ENCODE data around the gene OR2A14.
"Not testable (repeated sequence)": the region's sequence is repeated elsewhere in the genome, so short reads cannot be mapped to it uniquely, and the experiment has no call there.

The OR2A14 gene

GRCh38 chr7:144122876-144123275 is at the start of gene OR2A14:
Gene OR2A14 (plus strand): TSS chr7:144123176. CDS start chr7:144129113, 5,937 bp downstream.
- no peak for FAIRE-seq

GRCh38 chr7:144074374-144074773 is 48.6 kb upstream of the OR2A14 start:
- FAIRE-seq = no peak

DNA sequence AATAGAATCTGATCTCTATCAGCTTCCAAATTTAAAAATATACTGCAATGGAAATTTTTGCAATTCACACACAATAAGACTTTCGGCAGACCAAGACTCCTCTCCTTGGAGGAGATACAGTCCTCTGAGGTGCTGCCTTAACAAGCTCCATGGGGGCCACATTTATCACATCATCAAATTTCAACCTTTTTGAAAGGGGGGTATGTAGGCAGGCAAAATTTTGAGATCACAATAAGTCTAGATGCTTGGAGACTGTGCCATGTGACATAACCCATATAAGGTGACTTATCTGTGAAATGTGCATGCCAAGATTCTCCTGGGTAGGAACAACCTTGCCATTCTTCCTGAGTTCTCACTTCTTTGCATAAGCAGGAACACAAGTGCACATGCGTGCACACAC is 37.0 kb upstream of the OR2A14 start, which contains the start of gene OR2A12:
Gene OR2A12 (plus strand): TSS at position 301 of the 400 bp plus-strand sequence. CDS start 8,830 bp downstream, outside the sequence.
- no peak for FAIRE-seq

- FAIRE-seq = no peak
Measured at GRCh38 chr7:144086730-144087129, 36.2 kb upstream of the OR2A14 start.

DNA sequence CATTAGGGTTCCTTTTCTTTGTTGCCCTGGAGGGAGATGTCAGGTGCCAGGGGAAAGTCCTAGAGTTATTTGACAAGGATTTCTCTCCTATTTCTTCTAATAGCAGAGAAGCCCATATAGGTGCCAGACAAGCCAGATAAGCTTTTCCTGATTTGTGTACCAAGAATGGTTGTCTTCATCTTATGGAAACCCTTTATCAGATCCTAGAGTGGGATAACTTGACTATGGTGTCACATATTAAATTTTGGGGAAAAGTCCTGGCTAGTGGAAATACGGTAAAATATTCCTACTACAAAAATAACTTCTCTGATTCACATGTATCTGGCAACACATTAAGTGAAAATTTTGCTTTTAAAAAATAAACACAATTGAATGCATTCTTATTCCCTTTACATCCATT is 35.7 kb upstream of the OR2A14 start:
- FAIRE-seq = no peak

DNA sequence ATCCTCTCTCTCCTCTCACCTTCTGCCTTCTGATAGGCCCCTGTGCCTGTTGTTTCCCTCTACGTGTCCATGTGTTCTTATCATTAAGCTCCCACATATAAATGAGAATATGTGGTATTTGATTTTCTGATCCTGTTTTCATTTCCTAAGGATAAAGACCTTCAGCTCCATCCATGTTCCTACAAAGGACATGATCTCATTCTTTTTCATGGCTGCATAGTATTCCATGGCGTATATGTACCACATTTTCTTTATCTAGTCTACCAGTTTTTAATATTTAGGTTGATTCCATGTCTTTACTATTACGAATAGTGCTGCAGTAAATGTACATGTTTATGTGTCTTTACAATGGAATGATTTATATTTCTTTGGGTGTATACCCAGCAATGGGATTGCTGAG is 32.3 kb upstream of the OR2A14 start:
- no peak for FAIRE-seq

GRCh38 chr7:144098776-144099175 is 24.2 kb upstream of the OR2A14 start:
- no peak for FAIRE-seq

DNA sequence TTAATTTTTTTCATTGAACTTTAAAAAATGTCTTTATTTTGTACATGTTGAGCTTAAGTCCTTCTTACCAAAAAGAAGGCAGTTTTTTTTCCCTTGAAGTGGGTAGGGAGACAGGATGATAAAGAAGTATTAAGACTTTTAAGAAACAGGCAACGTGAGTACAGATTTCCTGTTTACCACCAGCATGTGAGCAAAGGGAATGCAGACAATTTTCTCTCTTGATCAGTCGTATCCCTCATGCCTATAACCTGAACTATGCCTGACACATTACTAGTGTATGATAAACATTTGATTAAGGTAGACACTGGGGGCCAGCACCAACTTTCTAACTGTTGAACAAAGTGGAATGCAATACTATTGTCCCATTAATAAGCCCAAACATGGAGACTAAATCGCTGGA is 22.4 kb upstream of the OR2A14 start:
- FAIRE-seq = no peak

GRCh38 chr7:144102041-144102440 is 20.9 kb upstream of the OR2A14 start:
- no peak for FAIRE-seq

- FAIRE-seq = no peak
Measured at GRCh38 chr7:144105211-144105610, 17.8 kb upstream of the OR2A14 start.

GRCh38 chr7:144109283-144109682 is 13.7 kb upstream of the OR2A14 start, which contains the start of gene OR2A2:
Gene OR2A2 (plus strand): TSS chr7:144109583. CDS start chr7:144109583, 0 bp downstream.
- FAIRE-seq = no peak

DNA sequence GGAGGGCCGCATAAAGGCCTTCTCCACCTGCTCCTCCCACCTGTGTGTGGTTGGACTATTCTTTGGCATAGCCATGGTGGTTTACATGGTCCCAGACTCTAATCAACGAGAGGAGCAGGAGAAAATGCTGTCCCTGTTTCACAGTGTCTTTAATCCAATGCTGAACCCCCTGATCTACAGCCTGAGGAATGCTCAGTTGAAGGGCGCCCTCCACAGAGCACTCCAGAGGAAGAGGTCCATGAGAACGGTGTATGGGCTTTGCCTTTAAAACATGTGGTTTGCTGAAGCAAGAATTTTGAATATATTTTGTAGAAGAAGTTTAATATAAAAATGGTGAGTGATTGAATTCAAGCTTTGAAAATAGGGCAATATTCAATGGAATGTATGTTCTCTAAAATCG is 12.7 kb upstream of the OR2A14 start:
- no peak for FAIRE-seq

- FAIRE-seq = no peak
Measured at GRCh38 chr7:144113651-144114050, 9.3 kb upstream of the OR2A14 start.

GRCh38 chr7:144118341-144118740 is 4.6 kb upstream of the OR2A14 start:
- FAIRE-seq = no peak

- FAIRE-seq = peak; percentile 63
Measured at GRCh38 chr7:144127714-144128334, 4.8 kb downstream of the OR2A14 start.

DNA sequence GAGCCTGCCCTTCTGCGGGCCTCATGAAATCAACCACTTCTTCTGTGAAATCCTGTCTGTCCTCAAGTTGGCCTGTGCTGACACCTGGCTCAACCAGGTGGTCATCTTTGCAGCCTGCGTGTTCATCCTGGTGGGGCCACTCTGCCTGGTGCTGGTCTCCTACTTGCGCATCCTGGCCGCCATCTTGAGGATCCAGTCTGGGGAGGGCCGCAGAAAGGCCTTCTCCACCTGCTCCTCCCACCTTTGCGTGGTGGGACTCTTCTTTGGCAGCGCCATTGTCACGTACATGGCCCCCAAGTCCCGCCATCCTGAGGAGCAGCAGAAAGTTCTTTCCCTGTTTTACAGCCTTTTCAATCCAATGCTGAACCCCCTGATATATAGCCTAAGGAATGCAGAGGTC is 6.6 kb downstream of the OR2A14 start:
- FAIRE-seq = not testable (repeated sequence)

DNA sequence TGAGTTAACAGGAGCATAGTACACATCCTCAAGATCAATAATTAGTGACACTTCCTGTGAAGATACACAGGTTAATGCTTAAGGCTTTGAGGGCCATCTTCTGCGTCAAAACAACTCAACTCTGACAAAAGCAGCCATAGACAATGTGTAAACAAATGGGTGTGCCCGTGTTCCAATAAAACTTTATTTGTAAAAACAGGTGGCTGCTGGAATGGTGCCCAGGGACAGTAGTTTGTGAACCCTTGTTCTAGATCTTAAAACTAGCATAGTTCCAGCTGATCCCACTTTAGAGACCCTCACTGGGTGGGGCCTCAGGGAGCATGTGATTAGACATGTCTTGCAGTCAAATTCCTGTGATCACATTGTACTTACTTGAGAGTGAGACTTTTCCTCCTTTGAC is 7.8 kb downstream of the OR2A14 start:
- FAIRE-seq = no peak

GRCh38 chr7:144132262-144132661 is 9.3 kb downstream of the OR2A14 start:
- FAIRE-seq = no peak

DNA sequence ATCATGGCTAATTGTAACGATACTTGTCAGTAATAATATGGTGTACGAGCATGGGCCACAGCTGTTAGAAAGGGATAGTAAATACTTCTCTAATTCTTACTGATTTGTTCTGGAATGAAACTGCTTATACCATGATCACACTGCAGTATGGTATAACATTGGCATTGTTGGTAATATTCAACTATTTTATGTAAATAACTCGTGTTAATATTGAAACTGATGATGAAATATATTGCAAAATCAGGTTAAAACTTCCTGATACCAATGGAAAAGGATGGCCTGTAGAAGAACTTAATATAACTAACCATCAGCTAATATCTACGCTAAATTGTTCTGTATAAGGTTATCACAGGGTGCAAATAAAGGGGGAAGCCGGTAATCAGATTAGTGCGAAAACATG is 10.3 kb downstream of the OR2A14 start:
- FAIRE-seq = no peak

DNA sequence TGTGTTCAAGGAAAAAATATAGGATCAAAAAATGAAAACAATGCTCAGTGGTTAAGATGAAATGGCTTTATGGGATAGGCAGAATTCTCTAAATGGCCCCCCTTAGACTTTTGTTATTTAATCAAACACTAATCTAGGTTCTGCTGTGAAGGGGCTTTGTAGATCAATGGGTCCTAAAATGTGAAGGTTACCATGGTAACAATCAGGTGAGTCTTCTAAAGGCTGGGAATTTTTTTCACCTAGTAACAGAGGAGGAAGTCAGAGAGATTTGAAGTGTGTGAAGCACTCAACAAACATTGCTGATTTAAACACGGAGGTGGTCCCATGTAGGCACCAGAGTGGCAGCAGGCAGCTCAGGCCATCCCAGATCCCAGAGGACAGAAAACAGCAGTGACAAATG is 11.1 kb downstream of the OR2A14 start:
- no peak for FAIRE-seq

DNA sequence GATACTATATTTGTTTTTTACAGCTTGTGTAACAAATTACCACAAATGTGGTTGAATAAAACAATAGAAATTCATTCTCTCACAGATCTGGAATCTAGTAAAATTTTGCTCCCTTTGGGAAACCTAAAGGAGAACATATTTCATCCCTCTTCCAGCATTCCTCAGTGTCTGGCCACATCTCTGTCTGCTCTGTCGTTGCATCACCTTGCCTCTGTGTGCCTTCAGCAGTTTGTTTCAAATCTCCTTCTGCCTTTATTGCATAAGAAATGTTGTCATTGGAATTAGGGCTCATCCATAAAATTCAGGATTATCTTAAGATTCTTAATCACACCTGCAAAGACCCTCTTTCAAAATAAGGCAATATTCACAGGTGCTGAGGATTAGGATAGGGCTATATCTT is 14.5 kb downstream of the OR2A14 start:
- FAIRE-seq = no peak

GRCh38 chr7:144142187-144142586 is 19.2 kb downstream of the OR2A14 start:
- FAIRE-seq = no peak

DNA sequence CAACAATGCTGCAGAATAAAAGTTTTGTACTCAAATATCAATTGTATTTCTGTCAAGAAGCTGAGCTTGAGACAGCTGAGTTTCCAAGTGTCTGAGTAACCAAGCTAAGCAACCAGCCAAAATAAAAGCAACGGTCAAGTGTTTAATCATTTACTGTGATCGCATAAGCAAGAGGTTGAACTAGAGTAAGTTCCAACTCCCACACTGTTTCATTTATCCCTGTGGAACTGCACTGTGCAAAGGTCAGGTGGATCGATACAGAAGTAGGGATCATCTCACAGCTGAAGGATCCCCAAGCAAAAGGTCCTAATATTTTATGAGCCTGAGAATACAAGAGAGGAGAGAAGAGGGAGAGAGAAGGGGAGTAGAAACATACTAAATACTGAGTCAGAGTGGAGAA is 21.4 kb downstream of the OR2A14 start:
- no peak for FAIRE-seq

DNA sequence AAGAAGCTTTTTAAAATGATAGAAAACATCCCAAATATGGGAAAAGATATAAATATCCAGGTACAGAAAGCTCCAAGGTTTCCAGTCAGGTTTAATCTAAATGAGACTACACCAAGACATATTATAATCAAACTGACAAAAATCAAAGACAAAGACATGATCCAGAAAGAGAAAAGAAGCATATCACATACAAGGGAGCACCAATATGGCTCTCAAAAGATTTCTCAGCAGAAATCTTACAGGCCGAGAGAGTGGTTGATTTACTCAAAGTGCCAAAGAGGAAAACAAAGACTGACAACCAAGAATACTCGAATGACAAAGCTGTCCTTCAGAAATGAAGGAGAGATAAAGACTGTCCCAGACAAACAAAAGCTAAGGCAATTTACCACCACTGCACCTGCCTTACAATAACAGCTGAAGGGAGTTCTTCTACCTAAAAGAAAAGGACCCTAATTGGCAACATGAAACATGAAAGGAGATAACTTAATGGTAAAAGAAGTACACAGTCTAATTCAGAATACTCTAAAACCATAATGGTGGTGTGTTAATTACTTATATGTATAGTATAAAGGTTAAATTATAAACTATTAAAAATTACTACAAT is 25.4 kb downstream of the OR2A14 start:
- FAIRE-seq = no peak

DNA sequence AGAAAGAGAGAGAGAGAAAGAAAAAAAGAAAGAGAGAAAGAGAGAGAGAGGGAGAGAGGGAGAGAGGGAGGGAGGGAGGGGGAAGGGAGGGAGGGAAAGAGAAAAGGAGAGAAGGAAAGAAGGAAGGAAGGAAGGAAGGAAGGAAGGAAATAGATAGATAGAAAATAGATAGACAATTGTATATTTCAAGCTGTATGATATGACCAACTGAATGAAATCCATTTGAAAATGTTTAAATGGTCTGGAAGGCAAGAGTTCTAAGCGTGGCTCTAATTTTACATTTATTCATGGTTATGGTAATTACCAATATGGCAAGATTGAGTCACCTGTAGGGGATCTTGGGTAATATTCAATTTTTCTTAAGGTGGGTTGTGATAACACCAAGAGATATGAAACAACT is 35.9 kb downstream of the OR2A14 start:
- FAIRE-seq = no peak

All from G401.6 (cell line).